Left forelimb (tissue), 1 donor: ENCODE data around the gene TPK1.

ENCODE experiments used
- DNase-seq: peaks from one replicate; pipeline ENCODE4 v3.0.0-alpha.2; 2018; ENCODE audit warnings: low spot score

TPK1 gene

DNA sequence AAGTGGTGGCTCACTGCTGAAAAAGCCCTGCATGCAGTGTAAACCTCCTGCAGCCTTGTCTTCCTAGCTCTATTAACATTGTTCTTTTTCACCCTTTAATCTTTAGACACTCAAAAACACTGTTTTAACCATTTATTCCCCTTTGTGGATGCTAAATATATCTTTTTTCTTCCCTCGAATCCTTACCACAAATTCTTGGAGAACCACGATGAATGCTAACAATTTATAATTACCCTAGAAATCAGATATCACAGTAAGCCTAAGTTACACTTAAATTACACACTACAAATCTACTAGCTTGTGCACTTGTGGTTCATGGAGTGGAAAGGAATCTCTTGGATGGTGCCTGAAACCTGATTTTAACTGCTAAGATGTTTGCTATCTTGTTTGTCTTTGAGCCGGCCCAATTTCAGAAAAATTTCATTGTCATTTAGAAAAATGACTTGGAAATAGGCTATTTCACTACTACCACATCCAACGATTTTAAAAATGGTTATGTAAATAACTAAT is 307.3 kb downstream of the TPK1 start:
- DNase-seq: no peak

GRCh38 chr7:144527051-144527471 is 308.8 kb downstream of the TPK1 start:
- no peak for DNase-seq

DNA sequence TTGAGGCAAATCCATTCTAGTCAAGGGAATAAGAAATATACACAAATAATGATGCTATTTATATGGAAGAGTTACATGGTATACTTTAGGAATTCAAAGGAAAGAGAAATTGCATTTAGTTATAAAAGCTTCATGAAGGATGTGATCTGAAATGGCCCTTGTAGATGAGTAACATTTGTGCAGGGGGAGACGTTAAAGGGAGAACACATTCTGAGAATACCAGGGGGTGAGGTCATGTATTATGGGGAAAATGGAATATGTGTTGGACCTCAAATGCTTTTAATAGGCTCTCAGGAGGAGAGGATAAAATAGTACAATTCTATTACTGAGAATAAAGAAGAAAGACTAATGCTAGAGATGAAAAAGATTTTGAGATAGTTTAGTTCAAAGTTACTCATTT is 309.9 kb downstream of the TPK1 start:
- DNase-seq: no peak

GRCh38 chr7:144524271-144524670 is 311.6 kb downstream of the TPK1 start:
- no peak for DNase-seq

GRCh38 chr7:144523621-144524020 is 312.2 kb downstream of the TPK1 start:
- DNase-seq: no peak

GRCh38 chr7:144519925-144520324 is 315.9 kb downstream of the TPK1 start:
- peak; percentile 66 for DNase-seq

- DNase-seq: no peak
Measured at GRCh38 chr7:144518360-144518759, 317.5 kb downstream of the TPK1 start.

- no peak for DNase-seq
Measured at GRCh38 chr7:144517749-144518148, 318.1 kb downstream of the TPK1 start.

DNA sequence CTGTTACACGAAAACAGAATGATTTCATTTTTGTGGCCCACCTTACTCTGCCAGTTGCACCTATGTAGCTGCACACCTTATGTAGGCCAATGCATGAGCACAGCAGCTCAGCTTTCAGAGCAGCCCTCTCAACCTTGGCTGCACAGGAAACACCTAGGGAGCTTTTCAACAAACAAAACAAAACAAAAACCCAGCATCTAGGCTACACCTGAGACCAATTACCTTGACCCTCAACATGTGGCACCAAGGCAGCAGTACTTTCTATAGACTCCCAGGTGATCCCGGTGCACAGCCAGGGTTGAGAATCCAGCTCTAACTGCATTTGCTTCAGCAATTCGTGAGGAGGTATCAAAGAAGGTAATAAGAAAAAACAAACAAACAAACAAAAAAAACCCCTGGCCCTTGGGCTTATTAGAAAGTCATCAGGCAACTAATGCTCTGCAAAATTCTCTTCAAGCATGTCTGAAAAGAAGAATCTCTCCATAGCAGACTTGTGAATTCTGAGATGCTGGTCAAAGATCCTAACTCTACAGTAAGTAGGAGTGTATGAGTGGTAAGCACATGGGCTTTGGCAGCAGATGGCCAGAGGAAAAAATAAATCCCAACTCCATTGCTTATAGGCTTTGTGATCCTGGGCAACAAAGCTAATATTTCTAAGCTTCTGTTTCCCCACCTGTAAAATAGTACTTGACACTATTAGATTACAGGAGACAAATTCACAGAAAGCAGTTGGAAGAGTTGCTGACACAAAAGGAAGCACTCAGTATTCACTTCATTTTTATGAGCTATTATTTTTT is 318.9 kb downstream of the TPK1 start:
- no peak for DNase-seq

DNA sequence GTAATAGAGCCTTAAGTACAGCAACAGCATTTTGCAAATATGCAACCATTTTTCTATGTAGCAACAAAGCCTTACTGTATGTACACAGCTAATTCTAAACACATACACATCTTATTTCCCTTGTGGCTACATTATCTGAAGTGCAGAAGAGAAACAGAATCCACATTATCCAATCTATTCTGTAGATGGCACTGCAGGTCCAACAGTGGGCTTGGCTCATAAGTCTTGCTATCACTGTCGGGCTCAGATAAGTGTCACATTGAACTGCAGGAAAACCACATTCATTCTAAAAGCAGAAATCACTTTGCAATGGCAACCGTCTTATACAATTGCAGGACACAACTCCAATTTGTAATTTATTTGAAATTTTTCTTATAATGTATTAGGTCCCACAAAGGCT is 322.5 kb downstream of the TPK1 start:
- DNase-seq: no peak

DNA sequence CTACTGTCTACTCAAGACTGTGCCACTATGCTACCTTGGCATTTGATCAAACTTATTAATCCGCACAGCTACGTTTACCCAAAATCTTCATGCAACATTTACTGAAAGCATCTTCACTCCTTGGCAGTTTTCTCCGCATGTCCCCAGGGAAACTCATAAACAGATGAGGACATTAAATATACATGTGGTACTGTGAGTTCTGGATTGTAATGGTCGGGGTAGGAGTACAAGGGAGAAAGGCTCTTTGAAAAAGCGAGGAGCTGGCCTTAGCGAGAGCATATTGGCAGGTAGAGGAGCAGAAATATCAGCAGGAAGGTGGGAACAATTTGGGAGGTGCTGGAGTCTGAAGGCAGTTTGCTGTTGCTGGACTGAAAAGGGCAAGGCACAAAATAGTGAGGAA is 325.2 kb downstream of the TPK1 start:
- DNase-seq: no peak

- no peak for DNase-seq
Measured at GRCh38 chr7:144508702-144509101, 327.2 kb downstream of the TPK1 start.

DNA sequence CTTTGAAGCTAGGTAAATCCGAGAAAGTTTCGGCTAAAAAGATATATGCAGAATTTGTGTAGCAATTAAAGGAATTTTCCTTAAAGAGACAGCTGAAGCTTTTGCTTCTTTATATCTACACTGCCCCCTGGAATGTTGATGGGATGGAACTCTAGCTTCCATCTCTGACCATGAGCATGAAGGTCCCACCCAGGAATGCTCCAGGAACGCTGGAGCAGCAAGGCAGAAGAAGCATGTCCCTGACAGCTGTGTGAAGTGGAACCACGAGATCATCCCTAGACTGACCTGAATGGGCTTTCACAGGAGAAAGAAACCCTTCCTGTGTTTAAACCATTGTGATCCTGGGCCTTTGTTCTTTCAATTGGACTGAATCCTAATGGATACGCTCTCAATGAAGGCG is 332.6 kb downstream of the TPK1 start:
- no peak for DNase-seq

- DNase-seq: no peak
Measured at GRCh38 chr7:144500225-144500624, 335.6 kb downstream of the TPK1 start.

DNA sequence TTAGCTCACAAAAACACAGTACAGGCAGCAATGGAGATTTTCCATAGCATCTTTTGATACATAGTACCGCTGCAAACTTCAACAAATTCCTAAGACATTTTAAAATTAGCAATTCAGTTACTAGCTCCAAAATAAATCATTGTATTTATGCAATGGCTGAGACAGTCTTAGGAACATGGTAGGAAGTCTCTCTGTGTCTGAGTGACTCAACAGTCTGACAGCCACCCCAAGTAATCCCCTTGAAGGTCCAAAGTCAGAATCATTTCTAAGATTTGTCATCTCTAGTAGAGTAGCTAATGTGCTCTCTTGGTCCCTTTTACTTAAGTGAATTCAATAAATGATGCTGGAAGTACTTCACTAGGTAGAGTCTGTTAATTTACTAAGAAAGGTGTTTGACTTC is 338.6 kb downstream of the TPK1 start:
- DNase-seq: no peak

- no peak for DNase-seq
Measured at GRCh38 chr7:144494355-144494754, 341.5 kb downstream of the TPK1 start.

GRCh38 chr7:144489504-144489903 is 346.3 kb downstream of the TPK1 start:
- no peak for DNase-seq

DNA sequence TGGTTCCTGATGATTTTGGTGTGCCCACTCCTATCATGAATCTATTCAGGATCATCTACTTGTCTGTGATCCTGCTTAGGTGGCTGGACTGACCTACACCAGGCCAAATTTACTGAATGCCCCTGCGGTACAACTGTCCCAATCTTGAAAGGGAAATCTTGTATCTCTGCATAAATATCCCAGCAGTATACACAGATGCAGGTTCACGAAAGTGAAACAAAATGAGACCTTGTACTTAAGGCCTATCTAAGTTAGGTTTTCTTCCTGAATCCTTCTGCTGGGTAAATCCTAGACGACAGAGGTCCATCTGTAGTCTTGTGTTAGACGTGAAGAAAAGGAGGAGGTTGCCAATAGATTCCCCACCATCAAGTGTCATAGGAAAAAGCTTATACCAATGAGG is 346.9 kb downstream of the TPK1 start:
- DNase-seq: no peak

- DNase-seq: no peak
Measured at GRCh38 chr7:144487901-144488300, 348.0 kb downstream of the TPK1 start.

DNA sequence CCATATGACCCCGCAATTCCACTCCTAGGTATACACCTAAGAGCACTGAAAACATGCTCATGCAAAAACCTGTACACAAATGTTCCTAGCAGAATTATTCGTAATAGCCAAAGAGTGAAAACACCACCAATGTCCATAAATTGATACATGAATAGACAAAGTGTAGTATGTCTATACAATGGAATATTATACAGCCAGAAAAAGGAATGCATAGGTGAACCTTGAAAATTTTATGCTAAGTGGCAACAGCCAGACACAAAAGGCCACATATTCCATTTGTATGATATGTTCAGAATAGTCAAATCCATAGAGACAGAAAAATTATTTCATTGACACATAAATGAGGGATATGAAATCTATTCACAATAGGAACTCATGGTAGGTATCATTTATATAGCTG is 351.4 kb downstream of the TPK1 start:
- no peak for DNase-seq

DNA sequence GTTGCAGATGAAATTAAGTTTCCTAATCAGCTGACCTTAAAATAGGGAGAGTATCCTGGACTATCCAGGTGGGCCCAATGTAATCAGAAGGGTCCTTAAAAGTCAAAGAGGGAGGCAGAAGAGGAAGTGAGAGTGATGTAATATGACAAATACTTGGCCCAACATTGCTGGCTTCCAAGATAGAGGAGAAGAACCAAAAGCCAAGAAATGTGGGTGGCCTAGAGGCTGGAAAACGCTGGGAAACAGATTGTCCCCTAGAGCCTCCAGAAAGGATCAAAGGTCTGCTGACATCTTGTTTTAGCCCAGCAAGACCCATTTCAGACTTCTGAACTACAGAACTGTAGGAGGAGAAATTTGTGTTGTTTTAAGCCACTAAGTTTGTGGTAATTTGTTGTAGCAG is 352.7 kb downstream of the TPK1 start:
- no peak for DNase-seq

DNA sequence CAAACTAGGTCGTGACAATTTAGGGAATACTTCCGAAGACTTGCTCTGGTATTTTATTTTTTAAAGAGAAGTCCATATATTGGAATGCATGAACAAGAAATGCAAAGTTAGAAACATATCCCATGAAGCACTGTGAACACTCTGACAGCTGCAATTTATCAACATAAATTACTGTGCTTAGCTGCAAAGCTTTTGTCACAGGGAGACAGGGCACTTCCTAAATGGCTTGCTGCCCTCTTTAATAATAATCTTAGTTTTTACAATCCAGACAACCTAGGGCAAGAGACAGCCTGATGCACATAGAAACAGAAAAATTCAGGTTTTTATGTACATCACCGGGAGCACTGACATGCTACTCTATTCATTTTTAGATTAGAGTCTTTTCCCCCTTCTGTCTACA is 354.0 kb downstream of the TPK1 start:
- DNase-seq: no peak

DNA sequence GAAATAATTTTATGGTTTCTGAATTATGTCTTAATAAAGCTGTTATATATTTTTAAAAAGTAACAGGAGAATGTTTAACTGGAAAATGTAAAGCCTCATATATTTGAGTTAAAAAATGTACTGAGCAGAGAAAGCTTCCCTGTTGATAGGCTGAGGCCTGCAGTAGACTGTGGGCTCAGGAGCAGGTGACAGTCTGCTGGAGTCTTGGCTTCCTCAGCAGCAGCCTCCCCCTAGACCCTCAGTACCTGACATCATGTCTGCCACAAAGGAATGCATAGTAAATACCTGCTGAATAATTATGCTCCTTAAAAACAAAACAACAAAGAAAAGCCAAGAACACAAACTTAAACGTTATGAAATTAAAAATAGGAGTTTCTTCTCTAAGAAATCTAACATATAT is 358.5 kb downstream of the TPK1 start:
- DNase-seq: no peak
